ENCODE measurements around the gene BACH1. TPM values are rescaled to one million over a fixed set of nuclear protein-coding genes. Genes with fewer than 3 reads are reported as not detected.

BACH1 gene
- total and polyA plus RNA-seq, 2 of the 8 experiments (the other 6 are each of a cell fraction or from before 2014, with no cell fraction given) = 6.9 to 50.7 TPM

GRCh38 chr21:29315131-29315749 is 16.5 kb downstream of the BACH1 start (continued):
- no peak for TF ChIP-seq CHD7 (IDR thresholded peaks at IDR 0.05; ENCODE audit: insufficient replicate concordance, low read length)
- TF ChIP-seq HDAC2 (IDR thresholded peaks at IDR 0.05; ENCODE audit: borderline replicate concordance in 1 of 2, low read depth in 2 of 2, low read length in 2 of 2) = no peak
- no peak for TF ChIP-seq BACH1 (IDR thresholded peaks at IDR 0.05; ENCODE audit: low read length)
- TF ChIP-seq ZNF274 (IDR thresholded peaks at IDR 0.05; ENCODE audit: borderline replicate concordance, extremely low read depth, low read length) = no peak
- no peak for TF ChIP-seq USF2 (IDR thresholded peaks at IDR 0.05; ENCODE audit: low read length)
- TF ChIP-seq EZH2 (IDR thresholded peaks at IDR 0.05; ENCODE audit: low read depth, low read length, severe bottlenecking) = no peak
- no peak for TF ChIP-seq GABPA (IDR thresholded peaks at IDR 0.05; ENCODE audit: borderline replicate concordance, insufficient read depth, low read length)
- TF ChIP-seq POU5F1 (IDR thresholded peaks at IDR 0.05; ENCODE audit: low read depth, low read length) = no peak
- no peak for TF ChIP-seq JUND (IDR thresholded peaks at IDR 0.05; ENCODE audit: low read length)
- no peak for TF ChIP-seq CREB1 (IDR thresholded peaks at IDR 0.05)

All from H1 (cell line).